ENCODE results near the gene ARFGEF3. TPM values are rescaled to one million over a fixed set of nuclear protein-coding genes. Genes with fewer than 3 reads are reported as not detected.

Gene ARFGEF3, protein sequence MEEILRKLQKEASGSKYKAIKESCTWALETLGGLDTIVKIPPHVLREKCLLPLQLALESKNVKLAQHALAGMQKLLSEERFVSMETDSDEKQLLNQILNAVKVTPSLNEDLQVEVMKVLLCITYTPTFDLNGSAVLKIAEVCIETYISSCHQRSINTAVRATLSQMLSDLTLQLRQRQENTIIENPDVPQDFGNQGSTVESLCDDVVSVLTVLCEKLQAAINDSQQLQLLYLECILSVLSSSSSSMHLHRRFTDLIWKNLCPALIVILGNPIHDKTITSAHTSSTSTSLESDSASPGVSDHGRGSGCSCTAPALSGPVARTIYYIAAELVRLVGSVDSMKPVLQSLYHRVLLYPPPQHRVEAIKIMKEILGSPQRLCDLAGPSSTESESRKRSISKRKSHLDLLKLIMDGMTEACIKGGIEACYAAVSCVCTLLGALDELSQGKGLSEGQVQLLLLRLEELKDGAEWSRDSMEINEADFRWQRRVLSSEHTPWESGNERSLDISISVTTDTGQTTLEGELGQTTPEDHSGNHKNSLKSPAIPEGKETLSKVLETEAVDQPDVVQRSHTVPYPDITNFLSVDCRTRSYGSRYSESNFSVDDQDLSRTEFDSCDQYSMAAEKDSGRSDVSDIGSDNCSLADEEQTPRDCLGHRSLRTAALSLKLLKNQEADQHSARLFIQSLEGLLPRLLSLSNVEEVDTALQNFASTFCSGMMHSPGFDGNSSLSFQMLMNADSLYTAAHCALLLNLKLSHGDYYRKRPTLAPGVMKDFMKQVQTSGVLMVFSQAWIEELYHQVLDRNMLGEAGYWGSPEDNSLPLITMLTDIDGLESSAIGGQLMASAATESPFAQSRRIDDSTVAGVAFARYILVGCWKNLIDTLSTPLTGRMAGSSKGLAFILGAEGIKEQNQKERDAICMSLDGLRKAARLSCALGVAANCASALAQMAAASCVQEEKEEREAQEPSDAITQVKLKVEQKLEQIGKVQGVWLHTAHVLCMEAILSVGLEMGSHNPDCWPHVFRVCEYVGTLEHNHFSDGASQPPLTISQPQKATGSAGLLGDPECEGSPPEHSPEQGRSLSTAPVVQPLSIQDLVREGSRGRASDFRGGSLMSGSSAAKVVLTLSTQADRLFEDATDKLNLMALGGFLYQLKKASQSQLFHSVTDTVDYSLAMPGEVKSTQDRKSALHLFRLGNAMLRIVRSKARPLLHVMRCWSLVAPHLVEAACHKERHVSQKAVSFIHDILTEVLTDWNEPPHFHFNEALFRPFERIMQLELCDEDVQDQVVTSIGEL (N-terminal part only)
- 23.1 and 24.6 TPM in 2 replicates for total RNA-seq (2014; rRNA removed; shearing (Covaris generic))
- polyA plus RNA-seq (2016; fragmentation: Nextera tagmentation; extraction: Ambion mirVana): 5.0 and 5.8 TPM in 2 replicates
- long read RNA-seq, partial matches to known transcripts: 2 of 2 reads
- long read RNA-seq, other reads (novel, unspliced or antisense): 0 of 2 reads

- peak within 1 kb of the TSS; percentile 90 for H3K4me3 ChIP-seq
- H3K9me3 Mint-ChIP-seq: no peaks in the 10 kb centered on the region
- H3K4me2 ChIP-seq: peak within 1 kb of the TSS; percentile 99
- ATAC-seq: peak; percentile 80
- no peaks in the 10 kb centered on the region; the same call in 1 of the 2 replicates for H3K9me2 ChIP-seq (ENCODE audit: insufficient read depth)
- peaks cover 30% of the 10 kb centered on the region for H3K4me1 Mint-ChIP-seq
- peak; percentile 82 for DNase-seq (ENCODE audit: low spot score)
- H2AFZ ChIP-seq: peak within 1 kb of the TSS; percentile 91
- H3F3A ChIP-seq (replicated peaks; ENCODE audit: low read depth): no peaks in the 10 kb centered on the region
- peak within 1 kb of the TSS; percentile 81 for H3K4me3 Mint-ChIP-seq
- H3K27ac ChIP-seq (ENCODE audit: low read depth): no peak within 1 kb of the TSS
- peaks cover 32% of the 10 kb centered on the region for H3K27me3 ChIP-seq (ENCODE audit: insufficient read depth)
- no peaks in the 10 kb centered on the region for H4K20me1 ChIP-seq (replicated peaks; ENCODE audit: insufficient read depth)
- H3K27me3 Mint-ChIP-seq (ENCODE audit: insufficient read depth, low read depth, poor library complexity): peaks cover 19% of the 10 kb centered on the region
- no peaks in the 10 kb centered on the region for H3K36me3 Mint-ChIP-seq (ENCODE audit: low read depth)
- H3K4me1 ChIP-seq (ENCODE audit: insufficient read depth): peaks cover 26% of the 10 kb centered on the region
- H3K79me2 ChIP-seq (replicated peaks; ENCODE audit: insufficient read depth): 0 out of 2 replicates have a peak, but pooled peaks cover 25% of the 10 kb centered on the region
- TF ChIP-seq STAT1 (IDR thresholded peaks at IDR 0.05; ENCODE audit: unreplicated experiment) (no peak), ETS1 (IDR thresholded peaks at IDR 0.05) (no peak), NANOG (IDR thresholded peaks at IDR 0.05; ENCODE audit: borderline replicate concordance) (no peak), EZH2phosphoT487 (IDR thresholded peaks at IDR 0.05; ENCODE audit: unreplicated experiment) (no peak), CTCF (conservative IDR thresholded peaks at IDR 0.05; ENCODE audit: low read depth in 2 of 2) (no peak), JUNB (IDR thresholded peaks at IDR 0.05; ENCODE audit: unreplicated experiment) (no peak), ZNF462 (CRISPR knock-in tag; IDR thresholded peaks at IDR 0.05) (no peak), POLR2AphosphoS5 (IDR thresholded peaks at IDR 0.05; ENCODE audit: low read depth) (peak; percentile 59; the same call in 1 of the 2 replicates)
- no peak within 1 kb of the TSS for H3K27ac Mint-ChIP-seq
- no peaks in the 10 kb centered on the region for H3K36me3 ChIP-seq (ENCODE audit: insufficient read depth)
These were observed at the start of gene ARFGEF3 for GRCh38 chr6:138161338-138162110. TSS of gene ARFGEF3 (plus strand) at chr6:138161939. CDS start at chr6:138162087, 148 bp downstream.
